KMS-11 (cell line): Measurements from ENCODE around the gene ACER1.

Source experiments
- H2AFZ ChIP-seq: fragments of 200-600 bp; sonication (generic); 2 replicates; pipeline ENCODE4 v1.6.1; 2016; ENCODE audit warnings: antibody characterized with exemption, mixed run types, low read depth
- H3K27ac ChIP-seq: fragments of 200-600 bp; sonication (generic); 2 replicates; pipeline ENCODE4 v1.6.1; 2016; ENCODE audit warnings: mild to moderate bottlenecking, mixed run types
- H3K27me3 ChIP-seq: fragments of 200-600 bp; sonication (generic); 2 replicates; pipeline ENCODE4 v1.6.1; 2017; ENCODE audit warnings: mild to moderate bottlenecking, low read depth, mixed run types, moderate library complexity; ENCODE audit not compliant: insufficient read depth
- H3K36me3 ChIP-seq: fragments of 200-600 bp; sonication (generic); 2 replicates; pipeline ENCODE4 v1.6.1; 2017; ENCODE audit warnings: mild to moderate bottlenecking, mixed run types; ENCODE audit not compliant: insufficient read depth
- H3K4me1 ChIP-seq: fragments of 200-600 bp; sonication (generic); 2 replicates; pipeline ENCODE4 v1.6.1; 2016; ENCODE audit warnings: mild to moderate bottlenecking, low read depth, mixed run types; ENCODE audit not compliant: poor library complexity, severe bottlenecking
- H3K4me2 ChIP-seq: fragments of 200-600 bp; sonication (generic); 2 replicates; pipeline ENCODE4 v1.7.0; 2016; ENCODE audit warnings: mild to moderate bottlenecking, mixed run types
- H3K4me3 ChIP-seq: fragments of 200-600 bp; sonication (generic); IDR thresholded peaks from 2 replicates; pipeline ENCODE4 v1.6.1; 2017; ENCODE audit warnings: low read depth, low read length, mixed read lengths; ENCODE audit not compliant: insufficient read depth
- H3K79me2 ChIP-seq: fragments of 200-600 bp; sonication (generic); 2 replicates; pipeline ENCODE4 v1.6.1; 2016; ENCODE audit warnings: low read depth, mixed run types; ENCODE audit not compliant: insufficient read depth
- H3K9ac ChIP-seq: fragments of 200-600 bp; sonication (generic); 2 replicates; pipeline ENCODE4 v1.6.1; 2016; ENCODE audit warnings: mild to moderate bottlenecking, mixed run types
- H4K20me1 ChIP-seq: fragments of 200-600 bp; sonication (generic); 2 replicates; pipeline ENCODE4 v1.6.1; 2016; ENCODE audit warnings: mild to moderate bottlenecking, mixed run types; ENCODE audit not compliant: insufficient read depth
- TF ChIP-seq, protein P1 (sequence below): fragments of 200-600 bp; sonication (generic); conservative IDR thresholded peaks from 2 replicates; pipeline ENCODE4 v1.6.1; 2017; ENCODE audit warnings: low read depth, mild to moderate bottlenecking, antibody characterized with exemption, low read length, moderate library complexity, mixed read lengths

ACER1 gene

GRCh38 chr19:6276447-6276846 is 57.0 kb downstream of the ACER1 start:
- Histone ChIP-seq H3K4me3 (no peak overlapping the region), H2AFZ (no peak overlapping the region), H3K9ac (no peak overlapping the region), H3K36me3 (no peaks in the 10 kb centered on the region), H3K4me2 (no peak overlapping the region), H3K79me2 (peaks cover 78% of the 10 kb centered on the region), H3K4me1 (peaks cover 9% of the 10 kb centered on the region), H3K27me3 (no peaks in the 10 kb centered on the region), H3K27ac (no peak overlapping the region), H4K20me1 (no peaks in the 10 kb centered on the region)
- TF ChIP-seq, protein P1, sequence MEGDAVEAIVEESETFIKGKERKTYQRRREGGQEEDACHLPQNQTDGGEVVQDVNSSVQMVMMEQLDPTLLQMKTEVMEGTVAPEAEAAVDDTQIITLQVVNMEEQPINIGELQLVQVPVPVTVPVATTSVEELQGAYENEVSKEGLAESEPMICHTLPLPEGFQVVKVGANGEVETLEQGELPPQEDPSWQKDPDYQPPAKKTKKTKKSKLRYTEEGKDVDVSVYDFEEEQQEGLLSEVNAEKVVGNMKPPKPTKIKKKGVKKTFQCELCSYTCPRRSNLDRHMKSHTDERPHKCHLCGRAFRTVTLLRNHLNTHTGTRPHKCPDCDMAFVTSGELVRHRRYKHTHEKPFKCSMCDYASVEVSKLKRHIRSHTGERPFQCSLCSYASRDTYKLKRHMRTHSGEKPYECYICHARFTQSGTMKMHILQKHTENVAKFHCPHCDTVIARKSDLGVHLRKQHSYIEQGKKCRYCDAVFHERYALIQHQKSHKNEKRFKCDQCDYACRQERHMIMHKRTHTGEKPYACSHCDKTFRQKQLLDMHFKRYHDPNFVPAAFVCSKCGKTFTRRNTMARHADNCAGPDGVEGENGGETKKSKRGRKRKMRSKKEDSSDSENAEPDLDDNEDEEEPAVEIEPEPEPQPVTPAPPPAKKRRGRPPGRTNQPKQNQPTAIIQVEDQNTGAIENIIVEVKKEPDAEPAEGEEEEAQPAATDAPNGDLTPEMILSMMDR: no peak

- Histone ChIP-seq H3K4me3 (no peak overlapping the region), H2AFZ (no peak overlapping the region), H3K4me2 (no peak overlapping the region), H3K4me1 (peaks cover 9% of the 10 kb centered on the region), H3K79me2 (peaks cover 87% of the 10 kb centered on the region), H3K36me3 (no peaks in the 10 kb centered on the region), H3K9ac (no peak overlapping the region), H3K27me3 (no peaks in the 10 kb centered on the region), H4K20me1 (no peaks in the 10 kb centered on the region), H3K27ac (no peak overlapping the region)
- TF ChIP-seq, protein P1: no peak
These were observed 58.2 kb downstream of the ACER1 start for GRCh38 chr19:6275170-6275744.

GRCh38 chr19:6274756-6275155 is 58.7 kb downstream of the ACER1 start:
- H2AFZ ChIP-seq: no peak overlapping the region
- peaks cover 9% of the 10 kb centered on the region for H3K4me1 ChIP-seq
- no peaks in the 10 kb centered on the region for H3K36me3 ChIP-seq
- no peaks in the 10 kb centered on the region for H4K20me1 ChIP-seq
- TF ChIP-seq, protein P1: no peak
- H3K4me3 ChIP-seq: no peak overlapping the region
- H3K79me2 ChIP-seq: peaks cover 90% of the 10 kb centered on the region
- no peak overlapping the region for H3K9ac ChIP-seq
- no peak overlapping the region for H3K27ac ChIP-seq
- no peak overlapping the region for H3K4me2 ChIP-seq
- H3K27me3 ChIP-seq: no peaks in the 10 kb centered on the region

GRCh38 chr19:6273701-6274601 is 59.5 kb downstream of the ACER1 start:
- no peaks in the 10 kb centered on the region for H4K20me1 ChIP-seq
- no peaks in the 10 kb centered on the region for H3K27me3 ChIP-seq
- no peak overlapping the region for H3K27ac ChIP-seq
- H3K4me3 ChIP-seq: no peak overlapping the region
- H3K9ac ChIP-seq: no peak overlapping the region
- H2AFZ ChIP-seq: no peak overlapping the region
- TF ChIP-seq, protein P1: no peak
- peaks cover 9% of the 10 kb centered on the region for H3K4me1 ChIP-seq
- H3K4me2 ChIP-seq: no peak overlapping the region
- no peaks in the 10 kb centered on the region for H3K36me3 ChIP-seq
- H3K79me2 ChIP-seq: peaks cover 86% of the 10 kb centered on the region
